A673 (cell line): ENCODE results near the gene FRAS1.

Source experiments
- CTCF ChIP-seq: fragments of 300-800, 200-600 bp; sonication (generic); conservative IDR thresholded peaks from 2 replicates; pipeline ENCODE4 v1.5.1; 2017; ENCODE audit warnings: low read depth, mild to moderate bottlenecking, antibody characterized with exemption, low read length, moderate library complexity, mixed read lengths
- EZH2 ChIP-seq: fragments of 200-600 bp; sonication (generic); IDR thresholded peaks from 2 replicates; pipeline ENCODE4 v1.6.1; 2017; ENCODE audit warnings: borderline replicate concordance, low read depth, mild to moderate bottlenecking, mixed read lengths, antibody characterized with exemption, low read length; ENCODE audit not compliant: poor library complexity, severe bottlenecking

- TF ChIP-seq CTCF (peak; percentile 39; the same call in 1 of the 2 replicates), EZH2 (no peak)
Measured at GRCh38 chr4:78592088-78592783, 535.1 kb downstream of the FRAS1 start.
